22Rv1 (cell line): ENCODE measurements around the gene MYH9.

Experiments used
- CTCF ChIP-seq: fragments of 450-650 bp; IDR thresholded peaks from 2 replicates; pipeline ENCODE4 v1.5.1; 2017; ENCODE audit warnings: mild to moderate bottlenecking
- ZFX ChIP-seq: fragments of 450-650 bp; IDR thresholded peaks from 2 replicates; pipeline ENCODE4 v1.6.1; 2017; ENCODE audit warnings: antibody characterized with exemption, borderline replicate concordance

- TF ChIP-seq CTCF (no peak), ZFX (no peak)
Observed at GRCh38 chr22:36362932-36363331, 24.8 kb downstream of the MYH9 start.
